SK-N-SH (cell line): ENCODE data around the gene JADE3. TPM values are rescaled to one million over a fixed set of nuclear protein-coding genes. Genes with fewer than 3 reads are reported as not detected.

Source experiments
- CTCF ChIA-PET: fragments of 300-600, 350-600 bp; formaldehyde crosslinking; extraction: SDS; loops from one replicate; lab custom pipeline; 2021; lab: Yijun Ruan, JAX
- POLR2A ChIA-PET: fragments of 350-600 bp; sonication (Branson Sonifier 250); formaldehyde crosslinking; extraction: SDS; loops from one replicate; lab custom pipeline; 2020; ENCODE audit warnings: antibody characterized with exemption, inconsistent platforms; lab: Yijun Ruan, JAX
- DNase-seq: peaks from one replicate; pipeline ENCODE4 v3.0.0; 2012
- H2AFZ ChIP-seq: fragments of 200-600 bp; sonication (generic); 2 replicates; pipeline ENCODE4 v1.8.1; 2016; ENCODE audit warnings: antibody characterized with exemption, mild to moderate bottlenecking, low read depth
- H3F3A ChIP-seq: fragments of 200-600 bp; sonication (generic); replicated peaks from 2 replicates; pipeline ENCODE3; 2016; ENCODE audit warnings: antibody characterized with exemption, mild to moderate bottlenecking; ENCODE audit not compliant: insufficient read depth
- H3K27ac ChIP-seq, 2 experiments: fragments of 200-500 bp in 1 of 2; fragments of 200-600 bp in 1 of 2; sonication (Bioruptor generic) in 1 of 2; sonication (generic), shearing (Covaris generic) in 1 of 2; 2 replicates each; pipeline versions ENCODE4 v1.5.1 to v1.6.1; 2014 to 2016; ENCODE audit warnings: low read depth in 2 of 2, inconsistent platforms in 1 of 2, low read length in 1 of 2, mild to moderate bottlenecking in 1 of 2, mixed read lengths in 1 of 2
- H3K27me3 ChIP-seq: fragments of 200-600 bp; sonication (generic), shearing (Covaris generic); 2 replicates; pipeline ENCODE4 v1.6.1; 2016; ENCODE audit warnings: mixed run types; ENCODE audit not compliant: insufficient read depth
- H3K36me3 ChIP-seq, 2 experiments: fragments of 200-500 bp in 1 of 2; fragments of 200-600 bp in 1 of 2; sonication (Bioruptor generic) in 1 of 2; sonication (generic) in 1 of 2; replicated peaks in 1 of 2; 2 replicates each; pipeline versions ENCODE3 to v1.5.1; 2014 to 2016; ENCODE audit warnings: low read length in 1 of 2, mild to moderate bottlenecking in 1 of 2; ENCODE audit not compliant: insufficient read depth in 2 of 2, control insufficient read depth in 1 of 2
- H3K4me1 ChIP-seq, 2 experiments: fragments of 200-500 bp in 1 of 2; fragments of 200-600 bp in 1 of 2; sonication (Bioruptor generic) in 1 of 2; sonication (generic), shearing (Covaris generic) in 1 of 2; 2 replicates each; pipeline versions ENCODE4 v1.5.1 to v1.6.1; 2014 to 2016; ENCODE audit warnings: low read depth in 1 of 2, low read length in 1 of 2, mixed run types in 1 of 2; ENCODE audit not compliant: insufficient read depth in 2 of 2, control insufficient read depth in 1 of 2
- H3K4me2 ChIP-seq: fragments of 200-600 bp; sonication (generic), shearing (Covaris generic); 2 replicates; pipeline ENCODE4 v1.6.1; 2017; ENCODE audit warnings: mixed run types
- H3K4me3 ChIP-seq, 2 experiments: fragments of 200-500 bp in 1 of 2; fragments of 200-600 bp in 1 of 2; sonication (Bioruptor generic) in 1 of 2; sonication (generic), shearing (Covaris generic) in 1 of 2; 2 replicates each; pipeline versions ENCODE4 v1.5.1 to v1.8.1; 2014 to 2016; ENCODE audit warnings: low read depth in 2 of 2, inconsistent platforms in 1 of 2, low read length in 1 of 2, mild to moderate bottlenecking in 1 of 2, mixed read lengths in 1 of 2, moderate library complexity in 1 of 2
- H3K79me2 ChIP-seq: fragments of 200-600 bp; sonication (generic); 2 replicates; pipeline ENCODE4 v1.8.1; 2017; ENCODE audit warnings: mild to moderate bottlenecking; ENCODE audit not compliant: insufficient read depth
- H3K9ac ChIP-seq: fragments of 200-600 bp; sonication (generic); 2 replicates; pipeline ENCODE4 v1.6.1; 2017; ENCODE audit warnings: mixed run types
- H3K9me2 ChIP-seq: fragments of 200-600 bp; sonication (generic); 2 replicates; pipeline ENCODE4 v1.6.1; 2017; ENCODE audit warnings: mixed run types
- H3K9me3 ChIP-seq: fragments of 200-600 bp; sonication (generic); 2 replicates; pipeline ENCODE4 v1.6.1; 2017; ENCODE audit warnings: mixed run types, mild to moderate bottlenecking, moderate library complexity
- H4K20me1 ChIP-seq: fragments of 200-600 bp; sonication (generic); 2 replicates; pipeline ENCODE4 v1.6.1; 2017; ENCODE audit warnings: mild to moderate bottlenecking, mixed run types; ENCODE audit not compliant: insufficient read depth
- JUND ChIP-seq: IDR thresholded peaks from 2 replicates; pipeline ENCODE4 v1.4.0; 2012
- MEF2A ChIP-seq: IDR thresholded peaks from 2 replicates; pipeline ENCODE4 v1.4.0; 2012; ENCODE audit warnings: low read depth, borderline replicate concordance
- RAD21 ChIP-seq: IDR thresholded peaks from 2 replicates; pipeline ENCODE4 v1.6.1; 2012; ENCODE audit warnings: mild to moderate bottlenecking, low read length
- RCOR1 ChIP-seq: fragments of 150-350 bp; IDR thresholded peaks from 2 replicates; pipeline ENCODE4 v1.6.1; 2017; ENCODE audit warnings: antibody characterized with exemption, low read length
- RFX5 ChIP-seq: IDR thresholded peaks from 2 replicates; pipeline ENCODE4 v1.6.1; 2012; ENCODE audit warnings: mild to moderate bottlenecking, improper control_type of control experiment, low read length
- SIN3A ChIP-seq: IDR thresholded peaks from 2 replicates; pipeline ENCODE4 v1.6.1; 2012; ENCODE audit warnings: low read depth, mild to moderate bottlenecking, low read length, moderate library complexity, borderline replicate concordance
- TAF1 ChIP-seq: IDR thresholded peaks from 2 replicates; pipeline ENCODE4 v1.6.1; 2012; ENCODE audit warnings: low read depth, mild to moderate bottlenecking, low read length, moderate library complexity, borderline replicate concordance
- WGBS: methylation state at CpG from one replicate; pipeline ENCODE4 v1.1.6; 2017; ENCODE audit warnings: low lambda C conversion rate; 5-methylcytosine and 5-hydroxymethylcytosine counted together
- polyA plus RNA-seq, 3 experiments: library from polyadenylated mRNA; depleted of rRNA; stranded (reverse); fragments of >200 nt; gene quantifications; 2 replicates each; pipeline ENCODE4 v1.2.3, GENCODE V29; 2012
- TF ChIP-seq, protein P1 (sequence below): IDR thresholded peaks from 2 replicates; pipeline ENCODE4 v1.4.0; 2012; ENCODE audit warnings: low read depth, borderline replicate concordance
- TF ChIP-seq, protein P2 (sequence below): IDR thresholded peaks from 2 replicates; pipeline ENCODE4; 2012

The JADE3 gene
- polyA plus RNA-seq, 1 of the 3 experiments (the other 2 are of a cell fraction) = 3.0 TPM

DNA sequence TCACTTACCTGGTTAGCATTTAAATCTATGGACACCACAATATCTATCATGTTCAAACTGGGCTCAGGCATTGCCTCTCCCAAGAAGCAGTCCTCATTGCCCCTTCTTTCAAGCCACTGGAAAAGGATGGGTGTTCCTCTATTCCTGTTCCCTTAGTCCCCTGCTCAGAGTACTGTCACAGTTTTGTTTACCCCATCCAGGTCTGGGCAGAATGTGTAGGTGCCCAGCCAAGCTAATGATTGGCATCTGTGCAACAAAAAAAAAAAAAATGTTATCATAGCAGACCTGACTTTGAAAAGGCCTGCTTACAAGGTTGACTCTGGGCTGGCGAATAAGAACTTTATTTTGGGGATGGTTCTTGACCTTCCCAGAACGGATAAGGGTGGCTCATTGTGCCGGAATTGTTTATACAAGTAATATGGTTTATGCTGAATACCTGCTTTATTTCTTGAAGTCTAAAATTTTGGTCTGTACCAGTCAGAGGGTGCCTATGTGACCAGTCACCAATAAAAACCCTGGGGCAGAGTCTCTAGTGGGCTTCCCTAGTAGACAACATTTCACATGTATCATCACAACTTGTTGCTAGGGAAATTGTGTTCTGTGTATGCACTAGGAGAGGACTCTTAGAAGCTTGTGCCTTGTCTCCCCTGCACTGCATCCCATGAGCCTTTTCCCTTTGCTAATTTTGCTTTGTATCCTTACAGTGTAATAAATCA is 47.9 kb downstream of the JADE3 start:
- peaks cover 35% of the 10 kb centered on the region; the same call in 1 of the 2 replicates for H3K79me2 ChIP-seq
- H3K4me2 ChIP-seq = no peak overlapping the region
- H3F3A ChIP-seq = peaks cover 6% of the 10 kb centered on the region
- DNase-seq = no peak
- no peaks in the 10 kb centered on the region for H4K20me1 ChIP-seq
- CTCF ChIA-PET = interaction anchor here (0.7 kb wide), 1 partner anchor 9 kb away, joined by 3 read pairs; no protein-coding TSS in a partner anchor
- no peaks in the 10 kb centered on the region for H3K9me2 ChIP-seq
- WGBS = 40% methylated on average over 3 of the region's 3 CpGs
- H3K4me3 ChIP-seq = no peak overlapping the region
- H3K4me1 ChIP-seq = peaks cover 5 to 6% of the 10 kb centered on the region in 2 experiments; a peak in 3 of 4 replicates
- TF ChIP-seq RCOR1 (no peak), MEF2A (no peak), TAF1 (no peak), RAD21 (no peak)
- no peak overlapping the region for H3K27ac ChIP-seq
- POLR2A ChIA-PET = no interaction called here
- no peak overlapping the region for H3K9ac ChIP-seq
- no peaks in the 10 kb centered on the region; the same call in 1 of the 2 replicates for H3K27me3 ChIP-seq
- no peaks in the 10 kb centered on the region for H3K36me3 ChIP-seq
- H2AFZ ChIP-seq = no peak overlapping the region
- no peaks in the 10 kb centered on the region for H3K9me3 ChIP-seq

DNA sequence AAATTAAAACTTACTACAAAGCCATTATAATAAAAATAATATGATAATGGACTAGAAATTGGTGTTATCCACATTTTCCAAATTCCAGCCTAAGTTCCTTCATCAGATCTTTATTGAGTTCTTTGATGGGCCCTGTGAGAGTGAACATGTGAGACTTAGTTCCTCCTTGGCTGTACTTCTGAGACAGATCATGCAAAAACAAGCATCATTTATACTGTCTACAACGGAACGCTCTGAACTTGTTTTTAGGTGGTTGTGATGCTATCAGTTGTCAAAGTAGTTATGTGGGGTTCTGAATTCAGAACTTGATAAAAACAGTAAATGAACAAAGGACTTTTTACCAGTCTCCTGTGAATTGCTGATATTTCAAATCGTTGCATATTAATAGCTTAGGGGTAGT is 48.9 kb downstream of the JADE3 start:
- H3K9me3 ChIP-seq = no peaks in the 10 kb centered on the region
- H3K4me3 ChIP-seq = no peak overlapping the region
- POLR2A ChIA-PET = no interaction called here
- no peaks in the 10 kb centered on the region; the same call in 1 of the 2 replicates for H3K27me3 ChIP-seq
- TF ChIP-seq RFX5 (no peak), JUND (no peak), SIN3A (no peak)
- TF ChIP-seq, protein P1, sequence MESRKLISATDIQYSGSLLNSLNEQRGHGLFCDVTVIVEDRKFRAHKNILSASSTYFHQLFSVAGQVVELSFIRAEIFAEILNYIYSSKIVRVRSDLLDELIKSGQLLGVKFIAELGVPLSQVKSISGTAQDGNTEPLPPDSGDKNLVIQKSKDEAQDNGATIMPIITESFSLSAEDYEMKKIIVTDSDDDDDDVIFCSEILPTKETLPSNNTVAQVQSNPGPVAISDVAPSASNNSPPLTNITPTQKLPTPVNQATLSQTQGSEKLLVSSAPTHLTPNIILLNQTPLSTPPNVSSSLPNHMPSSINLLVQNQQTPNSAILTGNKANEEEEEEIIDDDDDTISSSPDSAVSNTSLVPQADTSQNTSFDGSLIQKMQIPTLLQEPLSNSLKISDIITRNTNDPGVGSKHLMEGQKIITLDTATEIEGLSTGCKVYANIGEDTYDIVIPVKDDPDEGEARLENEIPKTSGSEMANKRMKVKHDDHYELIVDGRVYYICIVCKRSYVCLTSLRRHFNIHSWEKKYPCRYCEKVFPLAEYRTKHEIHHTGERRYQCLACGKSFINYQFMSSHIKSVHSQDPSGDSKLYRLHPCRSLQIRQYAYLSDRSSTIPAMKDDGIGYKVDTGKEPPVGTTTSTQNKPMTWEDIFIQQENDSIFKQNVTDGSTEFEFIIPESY = no peak
- TF ChIP-seq, protein P2, sequence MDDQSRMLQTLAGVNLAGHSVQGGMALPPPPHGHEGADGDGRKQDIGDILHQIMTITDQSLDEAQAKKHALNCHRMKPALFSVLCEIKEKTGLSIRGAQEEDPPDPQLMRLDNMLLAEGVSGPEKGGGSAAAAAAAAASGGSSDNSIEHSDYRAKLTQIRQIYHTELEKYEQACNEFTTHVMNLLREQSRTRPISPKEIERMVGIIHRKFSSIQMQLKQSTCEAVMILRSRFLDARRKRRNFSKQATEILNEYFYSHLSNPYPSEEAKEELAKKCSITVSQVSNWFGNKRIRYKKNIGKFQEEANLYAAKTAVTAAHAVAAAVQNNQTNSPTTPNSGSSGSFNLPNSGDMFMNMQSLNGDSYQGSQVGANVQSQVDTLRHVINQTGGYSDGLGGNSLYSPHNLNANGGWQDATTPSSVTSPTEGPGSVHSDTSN = no peak
- TF ChIP-seq, all 33 proteins: peak for 0
- Histone ChIP-seq H3K9ac (no peak overlapping the region), H3K9me2 (no peaks in the 10 kb centered on the region), H3F3A (peaks cover 11% of the 10 kb centered on the region), H3K27ac (no peak overlapping the region), H3K4me2 (no peak overlapping the region), H2AFZ (no peak overlapping the region), H4K20me1 (no peaks in the 10 kb centered on the region), H3K36me3 (no peaks in the 10 kb centered on the region), H3K79me2 (peaks cover 28% of the 10 kb centered on the region; the same call in 1 of the 2 replicates), H3K4me1 (peaks cover 5 to 6% of the 10 kb centered on the region in 2 experiments; a peak in 3 of 4 replicates)
- WGBS = 54% methylated on average over 3 of the region's 3 CpGs
- CTCF ChIA-PET = interaction anchor here (1.5 kb wide), 1 partner anchor 48 kb away, joined by 3 read pairs; the partner anchor contains the start of gene JADE3
- DNase-seq = no peak
